AG09319 (cell line): Measurements from ENCODE around the gene OPA1.
A peak's percentile ranks its signal among the peaks of the same experiment; 100 is the strongest.

Experiments
- DNase-seq: peaks from one replicate; pipeline ENCODE4 v3.0.0-alpha.2; 2010; ENCODE audit warnings: low read depth; ENCODE audit errors: extremely low read depth
- CTCF ChIP-seq: IDR thresholded peaks from 2 replicates; pipeline ENCODE4 v1.5.1; 2011; ENCODE audit warnings: low read depth, mild to moderate bottlenecking, inconsistent platforms, low read length, moderate library complexity

Gene OPA1, protein sequence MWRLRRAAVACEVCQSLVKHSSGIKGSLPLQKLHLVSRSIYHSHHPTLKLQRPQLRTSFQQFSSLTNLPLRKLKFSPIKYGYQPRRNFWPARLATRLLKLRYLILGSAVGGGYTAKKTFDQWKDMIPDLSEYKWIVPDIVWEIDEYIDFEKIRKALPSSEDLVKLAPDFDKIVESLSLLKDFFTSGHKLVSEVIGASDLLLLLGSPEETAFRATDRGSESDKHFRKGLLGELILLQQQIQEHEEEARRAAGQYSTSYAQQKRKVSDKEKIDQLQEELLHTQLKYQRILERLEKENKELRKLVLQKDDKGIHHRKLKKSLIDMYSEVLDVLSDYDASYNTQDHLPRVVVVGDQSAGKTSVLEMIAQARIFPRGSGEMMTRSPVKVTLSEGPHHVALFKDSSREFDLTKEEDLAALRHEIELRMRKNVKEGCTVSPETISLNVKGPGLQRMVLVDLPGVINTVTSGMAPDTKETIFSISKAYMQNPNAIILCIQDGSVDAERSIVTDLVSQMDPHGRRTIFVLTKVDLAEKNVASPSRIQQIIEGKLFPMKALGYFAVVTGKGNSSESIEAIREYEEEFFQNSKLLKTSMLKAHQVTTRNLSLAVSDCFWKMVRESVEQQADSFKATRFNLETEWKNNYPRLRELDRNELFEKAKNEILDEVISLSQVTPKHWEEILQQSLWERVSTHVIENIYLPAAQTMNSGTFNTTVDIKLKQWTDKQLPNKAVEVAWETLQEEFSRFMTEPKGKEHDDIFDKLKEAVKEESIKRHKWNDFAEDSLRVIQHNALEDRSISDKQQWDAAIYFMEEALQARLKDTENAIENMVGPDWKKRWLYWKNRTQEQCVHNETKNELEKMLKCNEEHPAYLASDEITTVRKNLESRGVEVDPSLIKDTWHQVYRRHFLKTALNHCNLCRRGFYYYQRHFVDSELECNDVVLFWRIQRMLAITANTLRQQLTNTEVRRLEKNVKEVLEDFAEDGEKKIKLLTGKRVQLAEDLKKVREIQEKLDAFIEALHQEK

DNA sequence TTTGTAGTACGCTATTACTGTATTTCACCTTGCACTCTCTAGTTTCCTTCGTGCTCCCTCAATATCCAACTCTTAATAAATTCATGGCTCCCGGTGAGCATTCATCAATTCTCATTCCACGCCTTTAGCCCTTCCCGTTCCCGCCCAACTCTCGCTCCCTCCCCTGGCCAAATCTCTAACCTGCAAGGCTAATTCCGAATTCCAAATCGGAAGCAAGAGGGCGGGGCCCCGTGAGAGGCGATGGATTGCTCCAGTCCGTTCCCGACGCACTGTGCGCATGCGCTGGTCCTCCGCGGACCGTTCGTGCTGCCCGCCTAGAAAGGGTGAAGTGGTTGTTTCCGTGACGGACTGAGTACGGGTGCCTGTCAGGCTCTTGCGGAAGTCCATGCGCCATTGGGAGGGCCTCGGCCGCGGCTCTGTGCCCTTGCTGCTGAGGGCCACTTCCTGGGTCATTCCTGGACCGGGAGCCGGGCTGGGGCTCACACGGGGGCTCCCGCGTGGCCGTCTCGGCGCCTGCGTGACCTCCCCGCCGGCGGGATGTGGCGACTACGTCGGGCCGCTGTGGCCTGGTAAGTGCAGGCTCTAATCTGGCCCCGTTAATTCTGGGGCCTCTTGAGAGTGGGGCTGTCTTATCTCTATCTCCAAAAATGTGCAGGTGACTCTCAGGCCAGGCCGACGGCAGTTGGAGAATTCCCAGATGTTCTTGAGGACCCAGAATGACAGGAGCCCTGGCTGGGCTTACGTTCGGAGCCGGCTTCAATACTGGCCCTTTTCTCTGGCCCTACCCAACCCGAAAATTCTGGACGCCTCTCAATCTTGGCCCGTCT is at the start of gene OPA1:
TSS of gene OPA1 (plus strand) at position 368 of the 827 bp plus-strand sequence. CDS start at position 538, 170 bp downstream.
- peak; percentile 32 for TF ChIP-seq CTCF
- peak; percentile 97 for DNase-seq

DNA sequence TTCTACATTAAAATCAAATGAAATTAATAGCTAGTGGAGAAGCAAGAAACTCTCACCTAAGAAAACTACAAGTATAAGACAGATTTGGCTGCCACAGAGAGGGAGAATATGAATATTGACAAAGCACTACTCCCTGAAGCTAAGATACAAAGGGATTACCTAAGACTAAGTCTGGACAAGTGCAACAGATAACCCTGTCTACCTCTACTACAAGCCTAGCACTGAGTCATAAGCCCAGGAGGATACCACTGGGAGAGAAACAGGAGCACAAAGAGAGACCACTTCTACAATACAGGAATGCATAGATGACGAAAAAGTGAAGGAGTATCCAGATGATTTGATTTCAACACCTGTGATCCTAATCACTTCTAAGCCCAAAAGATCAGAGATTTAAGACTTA is 48.7 kb upstream of the OPA1 start:
- DNase-seq: no peak
- TF ChIP-seq CTCF: no peak

DNA sequence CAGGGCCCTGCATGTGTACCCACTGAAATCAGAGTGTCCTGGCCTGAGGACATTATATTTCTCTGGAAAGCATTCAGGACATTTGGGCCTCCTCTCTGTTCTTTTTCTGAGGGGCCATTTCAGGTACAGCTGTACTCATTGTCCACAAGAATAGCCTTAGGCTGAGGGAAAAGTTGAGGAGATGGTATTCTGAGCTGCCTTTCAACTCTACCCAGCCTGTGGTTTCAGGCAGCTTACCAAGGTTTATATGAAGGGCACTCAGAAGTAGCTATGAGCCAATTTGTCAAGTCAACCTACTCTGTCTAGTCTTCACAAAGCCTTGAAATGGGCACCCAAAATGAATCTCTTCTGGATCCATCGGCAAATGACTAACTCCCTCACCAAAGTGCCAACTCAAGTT is 47.7 kb upstream of the OPA1 start:
- no peak for TF ChIP-seq CTCF
- no peak for DNase-seq

- DNase-seq: no peak
- TF ChIP-seq CTCF: no peak
Measured at GRCh38 chr3:193546129-193546528, 46.9 kb upstream of the OPA1 start.

DNA sequence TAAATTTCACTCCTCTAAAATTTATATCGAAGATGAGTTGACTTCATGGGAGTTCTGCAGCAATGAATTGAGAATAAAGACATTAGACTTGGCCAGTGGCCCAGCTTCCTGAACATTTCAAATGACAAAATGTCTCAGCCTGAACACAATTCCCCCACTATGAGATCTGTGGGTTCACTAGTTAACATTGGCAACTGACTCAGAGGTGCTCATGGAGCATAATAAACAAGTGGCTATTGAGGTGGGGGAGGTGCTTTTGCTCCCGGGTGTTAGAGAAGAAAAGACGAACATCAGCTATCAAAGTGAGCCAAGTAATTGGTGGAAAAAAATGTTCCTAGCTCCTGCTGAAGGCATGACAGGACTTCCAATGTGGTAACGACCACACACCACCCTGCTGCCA is 44.6 kb upstream of the OPA1 start:
- no peak for TF ChIP-seq CTCF
- DNase-seq: no peak

- DNase-seq: no peak
- TF ChIP-seq CTCF: no peak
Measured at GRCh38 chr3:193552923-193553322, 40.1 kb upstream of the OPA1 start.
